HG02763 (cell line): ENCODE measurements around the gene CTSZ.
"Not testable (repeated sequence)": the region's sequence is repeated elsewhere in the genome, so short reads cannot be mapped to it uniquely, and the experiment has no call there.

Source experiments
- ATAC-seq: cut with Tn5 transposase; IDR thresholded peaks from one replicate; pipeline ENCODE4 v1.9.1; 2021; ENCODE audit warnings: mild to moderate bottlenecking, moderate library complexity; ENCODE audit not compliant: unreplicated experiment

CTSZ gene

GRCh38 chr20:59001068-59001448, 6.0 kb downstream of the CTSZ start:
- no peak for ATAC-seq

- ATAC-seq, result no peak
These were observed 6.7 kb downstream of the CTSZ start for GRCh38 chr20:59000326-59000725.

GRCh38 chr20:58998656-58999055, 8.4 kb downstream of the CTSZ start:
- no peak for ATAC-seq

GRCh38 chr20:58997141-58997770, 9.8 kb downstream of the CTSZ start:
- ATAC-seq, result no peak

GRCh38 chr20:58996226-58996611, 10.8 kb downstream of the CTSZ start:
- ATAC-seq, result no peak

GRCh38 chr20:58995461-58996225, 11.4 kb downstream of the CTSZ start:
- no peak for ATAC-seq

GRCh38 chr20:58994390-58995159, 12.5 kb downstream of the CTSZ start:
- ATAC-seq, result no peak

GRCh38 chr20:58993332-58994248, 13.5 kb downstream of the CTSZ start:
- no peak for ATAC-seq

GRCh38 chr20:58992911-58993310, 14.1 kb downstream of the CTSZ start:
- ATAC-seq, result no peak

- no peak for ATAC-seq
These were observed 15.3 kb downstream of the CTSZ start for GRCh38 chr20:58991715-58992114.

- no peak for ATAC-seq
These were observed 16.2 kb downstream of the CTSZ start for GRCh38 chr20:58990651-58991445.

GRCh38 chr20:58989196-58989595, 17.9 kb downstream of the CTSZ start:
- no peak for ATAC-seq

GRCh38 chr20:58988565-58988882, 18.5 kb downstream of the CTSZ start:
- no peak for ATAC-seq

- no peak for ATAC-seq
These were observed 19.1 kb downstream of the CTSZ start for GRCh38 chr20:58987790-58988564.

GRCh38 chr20:58986968-58987517, 20.0 kb downstream of the CTSZ start:
- no peak for ATAC-seq

GRCh38 chr20:58986286-58986967, 20.6 kb downstream of the CTSZ start:
- ATAC-seq, result no peak

- no peak for ATAC-seq
These were observed 21.4 kb downstream of the CTSZ start for GRCh38 chr20:58985656-58986055.

GRCh38 chr20:58984691-58985090, 22.4 kb downstream of the CTSZ start:
- ATAC-seq, result no peak

GRCh38 chr20:58983115-58983468, 24.0 kb downstream of the CTSZ start:
- not testable (repeated sequence) for ATAC-seq
